Omental fat pad (tissue), 4 donors: ENCODE data around the gene SNX17. TPM values are rescaled to one million over a fixed set of nuclear protein-coding genes. Genes with fewer than 3 reads are reported as not detected.
"Not testable (repeated sequence)": the region's sequence is repeated elsewhere in the genome, so short reads cannot be mapped to it uniquely, and the experiment has no call there.

Source experiments
- ATAC-seq: fragments of 150-250 bp; one replicate; pipeline ENCODE4 v1.9.1; 2016; ENCODE audit warnings: mild to moderate bottlenecking, moderate library complexity; ENCODE audit not compliant: low FRiP score
- DNase-seq: peaks from one replicate; pipeline ENCODE4 v3.0.0-alpha.2; 2019; ENCODE audit warnings: low spot score
- total RNA-seq, 4 donors: library from RNA; depleted of rRNA; stranded (reverse); fragments of >200 nt; gene quantifications; one replicate each; pipeline ENCODE4 v1.1.0, GENCODE V29; 2016
- TF ChIP-seq, protein P1 (sequence below), 3 donors: fragments of 450-650 bp; IDR thresholded peaks; one replicate each; pipeline ENCODE4 v1.5.1; 2016 to 2017; ENCODE audit warnings: antibody characterized with exemption in 3 of 3, mild to moderate bottlenecking in 3 of 3, moderate library complexity in 2 of 3

SNX17 gene
- total RNA-seq, 4 donors from 2014 or later, result 92.6 to 116 (median 105) TPM

DNA sequence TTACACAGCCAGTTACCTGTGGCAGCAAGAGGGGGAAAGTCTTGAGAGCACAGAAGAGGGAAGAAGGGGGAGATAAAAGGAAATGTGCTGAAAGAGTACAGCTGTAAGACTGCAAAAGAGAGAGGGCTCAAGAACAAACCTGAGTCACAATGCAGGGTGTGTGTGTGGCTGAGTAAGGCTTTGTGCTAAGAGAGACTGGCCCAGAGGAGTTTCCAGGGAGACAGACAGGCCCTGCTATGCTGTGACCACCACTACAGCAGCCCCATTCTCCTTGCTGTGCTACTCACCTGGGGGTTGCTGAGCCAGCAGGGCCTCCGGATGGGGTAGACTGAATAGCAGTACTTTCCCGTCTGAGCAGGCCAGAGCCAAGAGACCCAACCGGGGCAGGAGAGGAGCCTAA is 35.1 kb upstream of the SNX17 start:
- TF ChIP-seq, protein P1, sequence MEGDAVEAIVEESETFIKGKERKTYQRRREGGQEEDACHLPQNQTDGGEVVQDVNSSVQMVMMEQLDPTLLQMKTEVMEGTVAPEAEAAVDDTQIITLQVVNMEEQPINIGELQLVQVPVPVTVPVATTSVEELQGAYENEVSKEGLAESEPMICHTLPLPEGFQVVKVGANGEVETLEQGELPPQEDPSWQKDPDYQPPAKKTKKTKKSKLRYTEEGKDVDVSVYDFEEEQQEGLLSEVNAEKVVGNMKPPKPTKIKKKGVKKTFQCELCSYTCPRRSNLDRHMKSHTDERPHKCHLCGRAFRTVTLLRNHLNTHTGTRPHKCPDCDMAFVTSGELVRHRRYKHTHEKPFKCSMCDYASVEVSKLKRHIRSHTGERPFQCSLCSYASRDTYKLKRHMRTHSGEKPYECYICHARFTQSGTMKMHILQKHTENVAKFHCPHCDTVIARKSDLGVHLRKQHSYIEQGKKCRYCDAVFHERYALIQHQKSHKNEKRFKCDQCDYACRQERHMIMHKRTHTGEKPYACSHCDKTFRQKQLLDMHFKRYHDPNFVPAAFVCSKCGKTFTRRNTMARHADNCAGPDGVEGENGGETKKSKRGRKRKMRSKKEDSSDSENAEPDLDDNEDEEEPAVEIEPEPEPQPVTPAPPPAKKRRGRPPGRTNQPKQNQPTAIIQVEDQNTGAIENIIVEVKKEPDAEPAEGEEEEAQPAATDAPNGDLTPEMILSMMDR (IDR thresholded peaks at IDR 0.05), result no peak
- DNase-seq (no peak), ATAC-seq (no peak)

DNA sequence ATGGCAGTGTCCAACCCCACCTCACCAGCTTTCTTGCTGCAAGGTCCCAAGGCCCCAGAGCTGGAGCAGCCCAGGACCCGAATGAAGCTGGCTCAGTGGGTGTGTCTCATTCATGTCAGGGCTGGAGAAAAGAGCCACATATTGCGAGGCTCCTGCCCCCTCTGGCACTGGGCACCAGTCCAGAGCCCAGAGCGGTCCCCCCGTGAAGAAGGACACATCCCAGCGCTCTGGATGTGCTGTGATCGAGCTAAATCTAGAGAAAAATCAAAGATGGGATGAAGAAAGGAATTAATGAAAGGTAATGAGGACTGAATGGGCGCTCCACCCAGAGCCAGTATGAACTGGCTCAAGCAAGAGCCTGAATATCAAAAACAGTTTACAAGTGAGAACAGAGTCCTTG is 34.2 kb upstream of the SNX17 start:
- DNase-seq (no peak), ATAC-seq (no peak)
- TF ChIP-seq, protein P1 (IDR thresholded peaks at IDR 0.05), result no peak

DNA sequence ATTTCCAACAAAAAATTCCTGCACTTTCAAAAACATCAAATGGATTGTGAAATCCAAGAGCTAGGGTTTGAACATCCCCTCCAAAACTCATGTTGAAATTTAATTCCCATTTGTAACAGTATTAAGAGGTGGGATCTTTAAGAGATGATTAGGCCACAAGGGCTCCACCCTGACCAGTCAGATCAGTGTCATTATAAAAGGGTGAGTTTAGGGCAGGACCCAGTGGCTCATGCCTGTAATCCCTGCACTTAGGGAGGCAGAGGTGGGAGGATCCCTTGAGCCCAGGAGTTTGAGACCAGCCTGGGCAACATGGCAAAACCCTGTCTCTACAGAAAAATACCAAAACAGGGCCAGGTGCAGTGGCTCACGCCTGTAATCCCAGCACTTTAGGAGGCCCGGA is 22.8 kb upstream of the SNX17 start:
- DNase-seq (no peak), ATAC-seq (peak; percentile 76)
- TF ChIP-seq, protein P1 (IDR thresholded peaks at IDR 0.05), result no peak

DNA sequence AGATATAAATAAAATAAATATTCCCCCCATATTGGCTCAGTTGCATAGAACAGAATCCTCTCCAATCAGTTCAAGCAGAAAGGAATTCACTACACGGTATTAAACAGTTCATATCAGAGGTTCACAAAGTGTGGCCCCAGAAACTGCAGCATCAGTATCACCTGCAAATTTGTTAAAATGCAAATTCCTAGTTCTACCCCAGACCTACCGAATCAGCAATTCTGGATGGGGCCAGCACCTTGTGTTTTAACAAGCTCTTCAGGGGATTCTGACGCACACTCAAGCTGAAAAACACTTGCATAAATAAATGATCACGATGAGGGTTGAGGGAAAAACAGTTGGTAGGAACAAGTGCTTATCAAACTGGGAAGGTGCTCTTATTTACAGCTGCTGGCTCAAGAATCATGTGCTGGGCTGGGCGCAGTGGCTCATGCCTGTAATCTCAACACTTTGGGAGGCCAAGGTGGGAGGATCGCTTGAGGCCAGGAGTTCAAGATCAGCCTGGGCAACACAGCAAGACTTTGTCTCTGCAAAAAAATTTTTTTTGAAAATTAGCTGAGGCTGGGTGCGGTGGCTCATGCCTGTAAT is 20.2 kb upstream of the SNX17 start:
- TF ChIP-seq, protein P1 (IDR thresholded peaks at IDR 0.05), result no peak
- ATAC-seq (no peak), DNase-seq (no peak)

DNA sequence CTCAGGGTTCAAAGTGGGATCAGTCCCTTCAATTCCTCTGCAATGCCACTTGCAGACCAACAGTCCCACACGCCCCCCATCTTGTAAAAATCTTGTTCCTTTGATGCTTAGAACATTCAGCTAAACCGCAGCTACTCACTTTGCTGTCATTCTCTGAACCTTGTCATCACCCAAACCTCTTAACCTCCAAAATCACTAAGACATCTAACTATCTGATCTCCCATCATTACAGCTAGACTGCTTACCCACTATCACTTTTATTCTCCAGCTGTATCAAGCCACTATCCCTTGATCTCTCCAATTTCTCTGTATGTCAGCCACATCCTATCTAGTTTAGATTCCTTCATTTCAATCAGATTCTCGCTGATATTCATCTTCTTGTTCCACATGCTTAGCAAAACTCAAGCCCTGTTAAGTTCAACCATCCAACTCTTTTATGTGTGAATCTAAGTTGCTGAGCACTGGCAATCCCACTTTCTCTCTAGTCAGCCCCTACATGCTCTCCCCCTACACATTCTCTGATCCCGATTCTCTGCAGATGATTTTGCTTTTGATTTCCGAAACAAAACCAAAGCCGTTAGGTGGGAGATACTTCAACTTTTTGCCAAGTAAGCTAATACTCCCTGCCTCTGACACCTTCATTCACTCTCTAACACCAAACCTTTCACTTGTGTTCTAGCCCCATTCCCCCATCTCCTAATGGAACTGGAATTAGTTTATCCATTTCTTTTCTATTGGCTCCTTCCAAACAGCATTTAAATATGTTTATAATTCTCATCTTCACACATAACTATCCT is 18.4 kb upstream of the SNX17 start:
- ATAC-seq (no peak), DNase-seq (no peak)
- TF ChIP-seq, protein P1 (IDR thresholded peaks at IDR 0.05), result no peak

DNA sequence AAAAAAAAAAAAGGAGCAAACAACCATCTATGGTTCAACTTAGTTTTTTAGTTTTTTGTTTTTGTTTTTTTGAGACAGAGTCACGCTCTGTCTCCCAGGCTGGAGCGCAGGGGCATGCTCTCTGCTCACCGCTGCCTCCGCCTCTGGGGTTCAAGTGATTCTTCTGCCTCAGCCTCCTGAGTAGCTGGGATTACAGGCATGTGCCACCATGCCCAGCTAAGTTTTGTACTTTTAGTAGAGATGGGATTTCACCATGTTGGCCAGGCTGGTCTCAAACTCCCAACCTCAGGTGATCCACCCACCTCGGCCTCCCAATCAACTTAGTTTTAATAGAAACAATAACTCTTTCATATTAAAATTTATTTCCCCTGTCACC is 17.0 kb upstream of the SNX17 start:
- not testable (repeated sequence) for ATAC-seq, DNase-seq

DNA sequence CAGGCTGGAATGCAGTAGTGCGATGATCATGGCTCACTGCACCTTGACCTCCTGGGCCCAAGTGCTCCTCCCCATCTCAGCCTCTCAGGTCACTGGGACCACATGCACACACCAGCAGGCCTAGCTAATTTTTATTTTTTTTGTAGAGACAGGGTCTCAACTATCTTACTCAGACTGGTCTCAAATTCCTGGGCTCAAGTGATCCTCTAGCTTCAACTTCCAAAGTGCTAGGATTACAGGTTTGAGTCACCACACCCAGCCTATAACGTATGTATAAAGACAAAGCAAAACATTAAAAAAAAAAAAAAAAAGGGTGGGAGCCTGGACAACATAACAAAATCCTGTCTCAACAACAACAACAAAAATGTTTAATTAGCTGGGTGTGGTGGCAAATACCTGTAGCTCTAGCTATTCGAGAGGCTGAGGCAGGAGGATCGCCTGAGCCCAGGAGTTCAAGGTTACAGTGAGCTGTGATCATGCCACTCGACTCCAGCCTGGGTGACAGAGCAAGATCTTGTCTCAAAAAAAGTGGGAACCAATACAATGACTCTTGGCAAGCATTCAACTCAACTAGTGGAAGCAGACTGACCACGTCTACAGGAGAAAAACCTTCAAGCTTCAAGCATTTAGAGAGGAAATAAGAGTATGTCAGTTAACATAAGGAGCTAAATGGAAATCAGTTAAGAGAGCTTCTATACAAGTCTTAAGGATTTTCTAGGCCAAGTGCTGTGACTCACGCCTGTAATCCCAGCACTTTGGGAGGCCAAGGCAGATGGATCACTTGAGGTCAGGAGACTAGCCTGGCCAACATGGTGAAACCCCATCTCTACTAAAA is 16.4 kb upstream of the SNX17 start:
- ATAC-seq (no peak), DNase-seq (no peak)
- TF ChIP-seq, protein P1 (IDR thresholded peaks at IDR 0.05), result no peak
